T-cell (primary cell): ENCODE results near the gene CNGB1. TPM values are rescaled to one million over a fixed set of nuclear protein-coding genes. Genes with fewer than 3 reads are reported as not detected.
"Not testable (repeated sequence)": the region's sequence is repeated elsewhere in the genome, so short reads cannot be mapped to it uniquely, and the experiment has no call there.

Source experiments
- ATAC-seq, 4 experiments: fragments of 200-7000 bp in 3 of 4; fragments of 150-1000 bp in 1 of 4; cut with Tn5 transposase; replicated peaks in 1 of 4; 1 replicate in 3 of 4; 2 replicates in 1 of 4; pipeline ENCODE4 v1.10.0; 2021; ENCODE audit warnings: moderate library complexity in 3 of 4, mild to moderate bottlenecking in 2 of 4, moderate number of reproducible peaks in 1 of 4
- CTCF ChIA-PET, 2 donors: fragments of 300-600 bp; sonication (Branson Sonifier 250); formaldehyde crosslinking; loops; one replicate each; lab custom pipeline; 2022; ENCODE audit warnings: antibody characterized with exemption in 2 of 2; lab: Charles Lee
- POLR2A ChIA-PET, 2 donors: fragments of 300-600 bp; sonication (Branson Sonifier 250); formaldehyde crosslinking; loops; one replicate each; lab custom pipeline; 2022; ENCODE audit warnings: antibody characterized with exemption in 2 of 2; lab: Charles Lee
- DNase-seq, 35 experiments: peaks; one replicate each; pipeline versions ENCODE4 v3.0.0 to v3.0.0-alpha.2; 2013 to 2023
- H3K27ac ChIP-seq: one replicate; pipeline ENCODE4 v1.5.1; 2013; ENCODE audit warnings: low read length
- H3K27me3 ChIP-seq, 2 experiments: replicated peaks in 1 of 2; 1 replicate in 1 of 2; 2 replicates in 1 of 2; pipeline versions ENCODE4 v1.6.1 to v1.7.0; 2013; ENCODE audit warnings: low read length in 1 of 2, mixed read lengths in 1 of 2; ENCODE audit not compliant: control insufficient read depth in 2 of 2, insufficient read depth in 2 of 2; ENCODE audit errors: extremely low read depth in 1 of 2
- H3K36me3 ChIP-seq, 2 donors: 1 replicate in 1 of 2; 2 replicates in 1 of 2; pipeline versions ENCODE4 v1.6.1 to v1.7.0; 2013; ENCODE audit warnings: low read length in 1 of 2; ENCODE audit not compliant: control insufficient read depth in 2 of 2, insufficient read depth in 1 of 2; ENCODE audit errors: extremely low read depth in 1 of 2
- H3K4me1 ChIP-seq, 2 experiments: 1 replicate in 1 of 2; 2 replicates in 1 of 2; pipeline versions ENCODE4 v1.6.1 to v1.7.0; 2013; ENCODE audit warnings: low read length in 2 of 2, mixed read lengths in 1 of 2; ENCODE audit not compliant: insufficient read depth in 2 of 2, control insufficient read depth in 1 of 2; ENCODE audit errors: extremely low read depth in 1 of 2
- H3K4me3 ChIP-seq, 2 donors: 1 replicate in 1 of 2; 2 replicates in 1 of 2; pipeline versions ENCODE4 v1.5.1 to v1.7.0; 2013; ENCODE audit warnings: mild to moderate bottlenecking in 2 of 2, low read length in 1 of 2, moderate library complexity in 1 of 2; ENCODE audit not compliant: control insufficient read depth in 1 of 2; ENCODE audit errors: extremely low read depth in 1 of 2
- H3K9me3 ChIP-seq: 2 replicates; pipeline ENCODE4 v1.7.0; 2013
- H3K27ac Mint-ChIP-seq, 2 donors: one replicate each; pipeline ENCODE4 v1.8.0; 2020 to 2021; ENCODE audit warnings: mild to moderate bottlenecking in 2 of 2, mixed read lengths in 2 of 2
- H3K27me3 Mint-ChIP-seq, 2 donors: one replicate each; pipeline ENCODE4 v1.8.0; 2021 to 2022; ENCODE audit warnings: mixed read lengths in 2 of 2
- H3K36me3 Mint-ChIP-seq: one replicate; pipeline ENCODE4 v1.8.0; 2021; ENCODE audit warnings: mixed read lengths
- H3K4me1 Mint-ChIP-seq, 3 donors: one replicate each; pipeline ENCODE4 v1.8.0; 2020 to 2022; ENCODE audit warnings: mixed read lengths in 3 of 3, mild to moderate bottlenecking in 1 of 3
- H3K4me3 Mint-ChIP-seq, 3 donors: one replicate each; pipeline ENCODE4 v1.8.0; 2020 to 2022; ENCODE audit warnings: mild to moderate bottlenecking in 3 of 3, mixed read lengths in 3 of 3, moderate library complexity in 3 of 3
- H3K9me3 Mint-ChIP-seq, 3 donors: one replicate each; pipeline ENCODE4 v1.8.0; 2020 to 2022; ENCODE audit warnings: mixed read lengths in 3 of 3
- WGBS: methylation state at CpG from one replicate; pipeline ENCODE4 v1.1.5; 2013; ENCODE audit warnings: missing lambda C conversion rate; ENCODE audit not compliant: insufficient coverage; 5-methylcytosine and 5-hydroxymethylcytosine counted together
- total RNA-seq, 35 experiments: library from RNA in 6 of 35; stranded (reverse) in 6 of 35; fragments of 120-200 nt in 1 of 35; gene quantifications; one replicate each; pipeline versions ENCODE4 v1.2.1 to v1.2.4 and lab custom pipeline; 2013 to 2026

The CNGB1 gene
- total RNA-seq, 5 donors from 2014 or later (not counting 1 experiment from before 2014, with no cell fraction given), result not detected

DNA sequence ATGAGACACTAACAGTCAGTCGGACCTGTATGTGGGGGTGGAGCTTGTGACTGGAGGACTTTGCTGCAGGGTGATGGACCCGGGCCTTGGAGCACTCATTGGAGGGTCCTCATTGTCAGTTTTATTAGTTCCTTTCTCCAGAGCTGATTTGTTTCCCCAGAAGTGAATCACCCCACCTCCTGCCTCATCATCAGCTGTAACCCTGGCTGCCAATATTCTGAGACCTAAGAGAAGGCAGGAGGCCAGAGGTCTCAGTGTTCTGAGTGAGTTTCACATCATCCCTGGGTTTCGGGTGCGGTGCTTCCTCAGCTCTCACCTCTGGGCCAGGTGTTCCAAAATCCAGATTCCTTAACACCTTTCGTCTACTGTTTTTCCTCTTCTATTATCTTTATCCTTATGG is 118.7 kb downstream of the CNGB1 start:
- no peak for ATAC-seq
- Mint-ChIP-seq H3K4me1 (no peaks in the 10 kb centered on the region), H3K27me3 (peaks cover 3 to 4% of the 10 kb centered on the region in 2 donors), H3K4me3 (no peak overlapping the region), H3K27ac (no peak overlapping the region), H3K36me3 (no peaks in the 10 kb centered on the region), H3K9me3 (peaks cover 0 to 3% (median 2%) of the 10 kb centered on the region in 3 donors)
- H3K27me3 ChIP-seq, result peaks cover 0 to 11% of the 10 kb centered on the region in 2 experiments
- no peaks in the 10 kb centered on the region for H3K4me1 ChIP-seq
- no peaks in the 10 kb centered on the region for H3K36me3 ChIP-seq
- no peak for DNase-seq
- ChIA-PET POLR2A (interaction anchor here in 1 of 2 donors (0.6 kb wide), 1 partner anchor 1116 kb away, joined by 7 read pairs; no protein-coding TSS in a partner anchor), CTCF (no interaction called here)
- H3K4me3 ChIP-seq, result no peak overlapping the region
- no peaks in the 10 kb centered on the region for H3K9me3 ChIP-seq
- H3K27ac ChIP-seq, result no peak overlapping the region
- WGBS, result 83% methylated on average over 1 of the region's 5 CpGs

GRCh38 chr16:57848181-57848580 is 122.7 kb downstream of the CNGB1 start:
- H3K27me3 ChIP-seq, result peaks cover 0 to 11% of the 10 kb centered on the region in 2 experiments
- no peaks in the 10 kb centered on the region for H3K9me3 ChIP-seq
- no peak overlapping the region for H3K27ac ChIP-seq
- H3K36me3 Mint-ChIP-seq, result no peaks in the 10 kb centered on the region
- ChIA-PET CTCF (interaction anchor here in 1 of 2 donors (0.6 kb wide), 1 partner anchor 651 kb away, joined by 3 read pairs; no protein-coding TSS in a partner anchor), POLR2A (no interaction called here)
- no peaks in the 10 kb centered on the region for H3K4me1 ChIP-seq
- no peak for ATAC-seq
- 70% methylated on average over 2 of the region's 5 CpGs for WGBS
- no peak overlapping the region for H3K4me3 ChIP-seq
- no peak overlapping the region for H3K27ac Mint-ChIP-seq
- H3K36me3 ChIP-seq, result no peaks in the 10 kb centered on the region
- peaks cover 3 to 6% of the 10 kb centered on the region in 2 donors for H3K27me3 Mint-ChIP-seq
- H3K9me3 Mint-ChIP-seq, result no peaks in the 10 kb centered on the region
- H3K4me1 Mint-ChIP-seq, result peaks cover 5 to 16% (median 9%) of the 10 kb centered on the region in 3 donors
- no peak for DNase-seq
- H3K4me3 Mint-ChIP-seq, result no peak overlapping the region

GRCh38 chr16:57846931-57847330 is 124.0 kb downstream of the CNGB1 start:
- H3K27me3 Mint-ChIP-seq, H3K36me3 Mint-ChIP-seq, H3K4me3 ChIP-seq, H3K9me3 ChIP-seq, H3K27ac ChIP-seq, POLR2A ChIA-PET, H3K4me1 ChIP-seq, CTCF ChIA-PET, DNase-seq, H3K4me3 Mint-ChIP-seq, H3K27me3 ChIP-seq, ATAC-seq, H3K9me3 Mint-ChIP-seq, H3K27ac Mint-ChIP-seq, H3K36me3 ChIP-seq: not testable (repeated sequence)
- H3K4me1 Mint-ChIP-seq, result peaks cover 5 to 16% (median 9%) of the 10 kb centered on the region in 3 donors
- 42% methylated on average over 3 of the region's 6 CpGs for WGBS

DNA sequence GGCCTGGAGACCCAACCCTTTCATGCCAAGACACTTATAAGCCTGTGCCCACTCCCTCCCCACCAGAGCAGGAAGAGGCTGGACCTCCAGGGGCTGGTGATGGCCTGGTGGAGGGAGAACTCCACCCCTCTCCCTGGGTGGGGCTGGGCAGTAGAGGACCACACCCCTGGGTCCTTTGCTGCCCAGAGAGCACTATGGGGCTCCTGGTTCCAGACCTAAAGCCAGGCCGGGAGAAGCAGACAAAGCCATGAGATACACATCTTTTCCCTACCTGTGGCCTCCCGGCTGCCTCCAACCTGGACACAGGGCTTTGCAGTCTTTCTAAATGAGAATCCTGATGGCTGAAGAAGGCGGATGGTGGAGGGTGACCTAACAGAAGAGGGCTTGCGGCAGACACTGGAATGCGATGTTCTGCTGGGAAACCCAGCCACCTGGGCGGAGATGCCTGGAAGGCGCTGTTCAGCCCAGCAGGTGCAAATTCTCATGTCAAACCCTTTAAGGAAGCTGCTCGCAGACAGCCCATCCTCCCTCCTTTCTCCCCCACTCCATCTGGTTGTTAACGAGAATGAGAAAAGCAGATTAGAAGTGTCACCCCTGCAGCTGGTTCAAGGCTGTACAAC is 124.7 kb downstream of the CNGB1 start:
- no peaks in the 10 kb centered on the region for H3K4me1 ChIP-seq
- no peak for DNase-seq
- Mint-ChIP-seq H3K4me3 (no peak overlapping the region), H3K36me3 (no peaks in the 10 kb centered on the region), H3K27ac (peak overlapping the region in 1 of 2 donors; percentile 37), H3K9me3 (no peaks in the 10 kb centered on the region), H3K4me1 (peaks cover 5 to 16% (median 9%) of the 10 kb centered on the region in 3 donors), H3K27me3 (peaks cover 3 to 7% of the 10 kb centered on the region in 2 donors)
- no peaks in the 10 kb centered on the region for H3K9me3 ChIP-seq
- H3K27me3 ChIP-seq, result peaks cover 0 to 4% of the 10 kb centered on the region in 2 experiments
- H3K4me3 ChIP-seq, result no peak overlapping the region
- H3K27ac ChIP-seq, result no peak overlapping the region
- H3K36me3 ChIP-seq, result no peaks in the 10 kb centered on the region
- POLR2A ChIA-PET, result no interaction called here
- ATAC-seq, result no peak
- CTCF ChIA-PET, result no interaction called here
- WGBS, result 80% methylated on average over 1 of the region's 9 CpGs

DNA sequence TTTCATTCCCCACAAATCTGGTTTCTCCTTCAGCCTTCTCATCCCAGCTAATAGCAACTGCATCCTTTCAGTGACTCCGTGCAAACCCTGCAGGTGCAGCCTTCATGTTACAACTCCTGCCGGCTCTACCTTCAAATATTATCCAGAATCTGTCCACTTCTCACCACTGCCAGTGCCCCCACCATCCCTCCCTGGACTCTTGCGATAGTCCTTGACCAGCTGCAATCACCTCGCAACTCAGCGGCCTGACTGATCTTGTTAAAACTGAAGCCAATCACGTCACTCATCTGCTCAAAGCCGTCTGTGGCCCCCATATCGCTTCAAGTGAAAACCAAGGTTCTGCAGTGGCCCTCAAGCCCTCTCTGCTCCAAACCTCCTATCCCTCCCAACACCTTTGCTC is 125.8 kb downstream of the CNGB1 start:
- Histone ChIP-seq H3K27me3 (peaks cover 0 to 4% of the 10 kb centered on the region in 2 experiments), H3K9me3 (no peaks in the 10 kb centered on the region), H3K36me3 (no peaks in the 10 kb centered on the region), H3K4me1 (no peaks in the 10 kb centered on the region), H3K27ac (no peak overlapping the region), H3K4me3 (no peak overlapping the region)
- no peaks in the 10 kb centered on the region for H3K36me3 Mint-ChIP-seq
- POLR2A ChIA-PET, result no interaction called here
- DNase-seq, result no peak
- CTCF ChIA-PET, result no interaction called here
- H3K9me3 Mint-ChIP-seq, result no peaks in the 10 kb centered on the region
- no peak overlapping the region for H3K27ac Mint-ChIP-seq
- no peak overlapping the region for H3K4me3 Mint-ChIP-seq
- peaks cover 0 to 4% of the 10 kb centered on the region in 2 donors for H3K27me3 Mint-ChIP-seq
- peaks cover 5 to 16% (median 9%) of the 10 kb centered on the region in 3 donors for H3K4me1 Mint-ChIP-seq
- WGBS, result 93% methylated on average over 8 of the region's 8 CpGs
- ATAC-seq, result no peak

- no peak for ATAC-seq
- no peak overlapping the region for H3K27ac ChIP-seq
- H3K27me3 ChIP-seq, result peaks cover 0 to 4% of the 10 kb centered on the region in 2 experiments
- H3K9me3 Mint-ChIP-seq, result no peaks in the 10 kb centered on the region
- no peak overlapping the region for H3K4me3 ChIP-seq
- CTCF ChIA-PET, result no interaction called here
- H3K27me3 Mint-ChIP-seq, result peaks cover 4 to 8% of the 10 kb centered on the region in 2 donors
- WGBS, result 95% methylated on average over 6 of the region's 10 CpGs
- POLR2A ChIA-PET, result interaction anchor here (0.6 kb wide), 2 partner anchors 22 to 88 kb away, joined by 3 to 6 read pairs; no protein-coding TSS in a partner anchor
- no peaks in the 10 kb centered on the region for H3K36me3 ChIP-seq
- no peak overlapping the region for H3K27ac Mint-ChIP-seq
- no peak for DNase-seq
- H3K4me3 Mint-ChIP-seq, result no peak overlapping the region
- H3K4me1 Mint-ChIP-seq, result peaks cover 5 to 16% (median 9%) of the 10 kb centered on the region in 3 donors
- H3K9me3 ChIP-seq, result no peaks in the 10 kb centered on the region
- no peaks in the 10 kb centered on the region for H3K36me3 Mint-ChIP-seq
- H3K4me1 ChIP-seq, result no peaks in the 10 kb centered on the region
These were observed 126.4 kb downstream of the CNGB1 start for GRCh38 chr16:57844416-57845030.
